SH-SY5Y (cell line): ENCODE results near the gene RABGEF1.

Source experiments
- GATA2 ChIP-seq: IDR thresholded peaks from 2 replicates; pipeline ENCODE4 v1.6.1; 2011; ENCODE audit warnings: mild to moderate bottlenecking, low read depth, low read length
- GATA3 ChIP-seq: IDR thresholded peaks from 2 replicates; pipeline ENCODE4 v1.6.1; 2011; ENCODE audit warnings: low read depth, mild to moderate bottlenecking, low read length, moderate library complexity

DNA sequence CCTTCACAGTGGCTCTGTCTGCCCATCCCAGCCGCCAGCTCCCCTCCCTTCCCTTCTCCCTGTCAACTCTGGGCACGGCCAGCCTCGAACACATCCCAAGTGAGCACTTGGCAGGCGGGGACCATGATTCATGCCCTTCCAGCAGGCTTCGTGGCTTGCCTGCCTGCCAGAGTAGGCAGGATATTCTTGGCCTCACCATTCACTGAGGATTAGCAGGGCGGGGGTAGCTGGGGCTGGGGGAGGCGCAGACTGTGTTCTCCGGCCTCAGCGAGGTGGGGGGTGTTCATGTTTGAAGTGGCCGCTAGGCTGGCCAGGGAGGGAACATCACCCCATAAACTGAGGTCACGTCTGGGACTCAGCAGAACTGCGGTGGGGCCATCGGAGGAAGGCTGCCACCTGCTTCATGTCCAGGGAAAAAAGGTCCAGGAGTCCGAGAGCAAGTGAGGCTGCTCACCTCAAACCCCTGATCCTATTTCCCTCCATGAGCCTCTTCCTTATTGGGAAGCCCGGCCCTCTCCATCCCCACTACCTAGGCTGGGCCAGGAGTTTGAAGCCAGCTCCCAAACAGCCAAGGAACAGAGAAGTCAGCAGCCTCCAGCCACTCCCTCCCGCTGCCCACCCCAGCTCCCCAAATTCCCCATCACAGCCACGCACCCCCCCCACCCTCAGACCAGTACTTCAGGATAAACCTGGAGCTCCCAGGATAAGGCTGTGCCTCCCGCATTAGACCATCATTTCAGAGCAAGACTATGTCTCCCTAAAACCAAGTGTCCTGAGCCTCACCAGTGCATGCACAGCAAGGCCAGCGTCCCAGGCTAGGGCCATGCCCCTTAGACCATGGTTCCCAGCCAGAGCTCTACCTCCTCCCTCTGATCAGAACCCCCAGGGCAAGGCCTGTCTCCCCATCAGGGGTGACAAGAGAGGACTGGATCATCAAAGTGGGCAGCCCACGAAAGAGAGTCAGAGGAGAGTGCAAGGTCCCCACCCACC is 42.8 kb upstream of the RABGEF1 start:
- TF ChIP-seq GATA3 (no peak), GATA2 (no peak)
